Measurements from ENCODE around the gene EFCAB8.
"Not testable (repeated sequence)": the region's sequence is repeated elsewhere in the genome, so short reads cannot be mapped to it uniquely, and the experiment has no call there.

EFCAB8 gene

DNA sequence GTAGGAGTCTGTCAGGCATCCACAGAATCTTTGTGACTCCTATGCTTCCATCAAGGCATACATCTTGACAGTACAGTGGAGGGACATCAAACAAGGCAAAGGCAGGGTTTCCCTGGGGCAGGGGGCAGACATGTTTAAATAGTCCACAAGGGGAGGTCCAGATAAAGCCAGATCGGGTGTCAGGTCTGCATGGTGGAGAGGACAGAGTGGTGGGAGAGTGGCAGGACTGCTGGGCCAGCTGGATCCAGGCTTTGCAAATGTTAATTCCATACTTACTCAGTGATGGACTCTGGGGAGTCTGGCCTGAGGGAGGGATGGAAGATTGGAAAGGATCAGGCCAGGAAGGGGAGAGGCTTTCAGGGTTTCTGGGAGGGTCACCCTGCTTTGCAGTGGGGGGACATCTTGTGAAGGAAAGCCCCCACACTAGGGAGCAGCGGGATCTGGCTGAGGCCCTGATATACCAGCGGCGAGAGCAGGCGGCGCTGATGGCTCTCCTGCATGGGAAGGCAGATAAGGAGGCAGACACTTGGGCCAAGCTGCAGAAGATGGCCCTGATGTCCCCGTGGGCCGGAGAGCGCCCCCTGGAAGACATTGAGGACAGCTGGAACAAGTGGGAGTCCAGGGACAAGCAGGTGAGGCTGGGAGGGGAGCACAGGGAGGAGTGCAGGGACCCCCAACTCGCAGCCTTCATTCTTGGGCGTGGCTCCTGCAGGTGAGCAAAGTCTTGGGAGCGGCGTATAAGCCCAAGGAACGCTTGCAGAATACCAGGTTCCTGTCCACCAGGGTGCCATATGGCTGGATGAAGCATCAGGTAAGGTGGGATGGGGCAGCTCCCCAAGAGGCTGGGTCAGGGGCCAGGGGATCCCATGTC, 100.9 kb downstream of the EFCAB8 start:
- TF ChIP-seq POLR2A (IDR thresholded peaks at IDR 0.05; ENCODE audit: extremely low read depth, insufficient read length) = no peak
- no peak for TF ChIP-seq MAX (IDR thresholded peaks at IDR 0.05; ENCODE audit: low read depth, low read length)
- no peak for TF ChIP-seq CTCF (IDR thresholded peaks at IDR 0.05; ENCODE audit: low read depth, low read length)
- no peak for TF ChIP-seq MYC (IDR thresholded peaks at IDR 0.05; ENCODE audit: low read depth, low read length)
- no peak for DNase-seq (ENCODE audit: low read depth)
- H3K4me3 ChIP-seq (ENCODE audit: low read depth, low read length) = no peak overlapping the region

DNA sequence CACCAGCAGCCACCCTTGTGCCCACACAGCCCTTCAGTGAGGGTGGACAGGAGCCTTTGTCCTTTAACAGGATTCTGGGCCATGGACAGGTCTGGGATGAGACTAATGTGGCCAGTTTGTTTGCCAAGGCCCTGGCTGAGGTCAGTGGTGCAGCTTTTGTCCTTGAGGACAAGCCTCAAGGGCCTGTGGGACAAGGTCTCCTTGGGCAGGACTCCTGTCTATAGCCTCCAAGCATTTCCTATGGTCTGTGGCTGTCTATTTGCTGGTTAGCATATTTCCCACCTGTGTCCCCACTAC, 101.4 kb downstream of the EFCAB8 start:
- no peak overlapping the region for H3K4me3 ChIP-seq (ENCODE audit: low read depth, low read length)
- no peak for TF ChIP-seq CTCF (IDR thresholded peaks at IDR 0.05; ENCODE audit: low read depth, low read length)
- TF ChIP-seq MAX (IDR thresholded peaks at IDR 0.05; ENCODE audit: low read depth, low read length) = no peak
- no peak for TF ChIP-seq MYC (IDR thresholded peaks at IDR 0.05; ENCODE audit: low read depth, low read length)
- no peak for DNase-seq (ENCODE audit: low read depth)

DNA sequence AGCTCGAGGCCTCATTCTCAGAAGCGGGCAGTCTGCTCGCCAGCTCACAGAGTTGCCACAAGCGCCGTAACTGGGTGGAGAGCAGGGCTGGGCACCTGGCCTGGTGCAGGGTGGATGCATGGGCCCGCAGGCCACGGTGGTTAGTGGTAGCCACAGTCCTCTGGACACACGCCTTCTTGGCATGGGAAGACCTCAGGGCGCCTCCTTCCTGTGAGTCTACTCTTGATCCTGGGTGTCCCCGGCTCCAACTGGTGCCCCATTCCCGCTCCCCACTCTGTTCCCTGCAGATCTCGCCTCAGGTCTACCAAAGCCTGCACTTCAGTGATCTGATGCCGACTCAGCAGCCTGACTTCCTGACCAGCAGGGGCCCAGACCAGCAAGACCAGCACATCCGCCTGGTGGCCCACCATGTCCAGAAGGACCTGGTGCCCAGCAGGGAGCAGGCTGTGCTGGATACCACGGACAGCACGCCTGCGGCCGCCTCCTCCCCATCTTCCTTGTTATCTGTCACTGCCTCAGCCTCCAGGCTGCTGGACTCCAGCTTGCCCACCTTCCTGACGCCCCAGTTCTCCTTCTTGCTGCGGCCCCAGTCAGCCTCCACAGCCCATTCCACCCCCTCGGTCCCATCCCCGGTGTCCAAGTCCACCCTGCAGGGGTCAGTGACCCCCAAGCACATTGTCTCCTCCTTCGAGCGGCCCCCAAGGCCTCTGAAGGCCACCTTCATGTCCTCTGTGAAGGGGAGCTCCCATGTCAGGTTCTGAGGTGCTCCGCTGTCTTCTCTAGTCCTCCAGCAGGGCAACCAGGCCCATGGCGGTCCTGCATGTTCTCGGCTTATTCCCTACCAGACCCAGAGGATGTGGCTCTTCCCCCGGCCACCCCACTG, 102.4 kb downstream of the EFCAB8 start:
- no peak overlapping the region for H3K4me3 ChIP-seq (ENCODE audit: low read depth, low read length)
- DNase-seq (ENCODE audit: low read depth) = no peak
- TF ChIP-seq POLR2A (IDR thresholded peaks at IDR 0.05; ENCODE audit: extremely low read depth, insufficient read length) = no peak
- TF ChIP-seq CTCF (IDR thresholded peaks at IDR 0.05; ENCODE audit: low read depth, low read length) = no peak
- TF ChIP-seq MYC (IDR thresholded peaks at IDR 0.05; ENCODE audit: low read depth, low read length) = no peak
- no peak for TF ChIP-seq MAX (IDR thresholded peaks at IDR 0.05; ENCODE audit: low read depth, low read length)

DNA sequence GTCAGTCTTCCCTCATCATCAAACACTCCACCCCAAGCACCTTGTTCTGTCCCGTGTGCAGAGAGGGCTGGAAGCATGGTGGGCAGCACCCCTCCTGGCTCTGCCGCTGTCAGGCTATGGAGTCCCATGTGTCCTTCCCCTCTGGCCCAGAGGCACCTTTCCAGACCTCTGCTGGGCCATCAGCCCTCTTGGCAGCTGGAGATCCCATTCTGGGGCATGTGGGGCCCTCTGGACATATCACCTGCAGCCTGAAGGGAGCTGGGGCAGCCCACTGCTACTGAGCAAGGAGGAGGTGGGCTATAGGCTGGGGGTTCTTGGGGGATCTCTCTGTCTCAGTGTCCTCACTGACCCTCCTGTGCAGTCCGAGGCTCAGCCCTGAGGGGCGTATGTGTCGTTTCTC, 103.3 kb downstream of the EFCAB8 start:
- DNase-seq (ENCODE audit: low read depth) = no peak
- no peak for TF ChIP-seq MYC (IDR thresholded peaks at IDR 0.05; ENCODE audit: low read depth, low read length)
- TF ChIP-seq MAX (IDR thresholded peaks at IDR 0.05; ENCODE audit: low read depth, low read length) = no peak
- TF ChIP-seq CTCF (IDR thresholded peaks at IDR 0.05; ENCODE audit: low read depth, low read length) = no peak

GRCh38 chr20:32962646-32963045, 103.9 kb downstream of the EFCAB8 start:
- H3K4me3 ChIP-seq (ENCODE audit: low read depth, low read length); DNase-seq (ENCODE audit: low read depth): not testable (repeated sequence)

More for the DNA sequence above, 103.3 kb downstream of the EFCAB8 start:
- no peak overlapping the region for H3K4me3 ChIP-seq (ENCODE audit: low read depth, low read length)

DNA sequence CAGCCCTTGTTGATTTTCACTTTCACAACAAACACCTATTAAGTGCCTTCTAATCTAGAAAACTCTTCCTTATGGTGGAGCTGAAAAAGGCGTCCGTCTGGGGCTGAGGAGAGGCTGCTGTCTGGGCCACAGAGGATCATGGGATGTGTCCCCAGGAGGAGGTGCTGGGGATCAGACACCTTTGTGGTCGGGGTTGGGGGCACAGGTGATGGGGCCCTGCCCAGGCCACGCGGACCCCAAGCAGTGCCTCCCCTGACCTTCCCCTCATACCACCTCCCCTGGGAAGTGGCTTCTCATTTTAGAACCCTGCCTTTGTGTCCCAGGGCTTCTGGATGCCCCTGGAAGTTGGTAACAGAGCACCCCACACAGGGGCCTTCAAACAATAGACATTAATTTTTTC, 104.5 kb downstream of the EFCAB8 start:
- DNase-seq (ENCODE audit: low read depth) = no peak
- no peak overlapping the region for H3K4me3 ChIP-seq (ENCODE audit: low read depth, low read length)
- TF ChIP-seq POLR2A (IDR thresholded peaks at IDR 0.05; ENCODE audit: extremely low read depth, insufficient read length) (no peak), CTCF (IDR thresholded peaks at IDR 0.05; ENCODE audit: low read depth, low read length) (no peak), MAX (IDR thresholded peaks at IDR 0.05; ENCODE audit: low read depth, low read length) (no peak), MYC (IDR thresholded peaks at IDR 0.05; ENCODE audit: low read depth, low read length) (no peak)

Data from NB4 (cell line).